ENCODE data around the gene ULBP2. TPM values are rescaled to one million over a fixed set of nuclear protein-coding genes. Genes with fewer than 3 reads are reported as not detected.
"Not testable (repeated sequence)": the region's sequence is repeated elsewhere in the genome, so short reads cannot be mapped to it uniquely, and the experiment has no call there.

The ULBP2 gene
- polyA plus RNA-seq, 2 donors: 1.7 to 5.4 TPM

DNA sequence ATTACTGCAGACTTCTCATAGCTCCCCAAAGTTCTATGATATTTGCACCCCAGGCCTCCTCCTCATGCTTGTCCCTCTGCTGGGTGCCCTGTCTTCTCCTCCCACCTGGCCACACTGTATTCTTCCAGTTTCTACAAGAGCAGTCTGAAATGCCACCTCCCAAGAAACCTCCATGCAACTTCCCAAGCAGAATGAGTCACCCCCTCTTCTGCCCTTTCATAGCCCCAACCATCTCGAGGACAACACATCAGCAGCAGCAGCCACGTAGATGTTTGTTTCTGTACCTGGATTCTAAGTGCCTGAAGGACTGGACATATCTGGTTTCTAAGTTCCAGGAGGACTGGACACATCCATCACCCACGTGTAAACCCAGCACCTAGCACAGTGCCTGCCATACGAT, 6.6 kb upstream of the ULBP2 start:
- Histone ChIP-seq H3K27ac (ENCODE audit: low read depth in 2 of 2, low read length in 1 of 2) (no peak overlapping the region), H3K4me1 (ENCODE audit: control insufficient read depth in 2 of 2, insufficient read depth in 2 of 2, low read length in 1 of 2) (no peaks in the 10 kb centered on the region), H3K36me3 (ENCODE audit: control insufficient read depth in 2 of 2, insufficient read depth in 2 of 2, low read length in 1 of 2) (no peaks in the 10 kb centered on the region), H3K27me3 (ENCODE audit: control insufficient read depth in 1 of 2, insufficient read depth in 2 of 2, low read length in 2 of 2) (peaks cover 0 to 13% of the 10 kb centered on the region in 2 donors), H3K4me3 (ENCODE audit: low read depth in 1 of 2, low read length in 2 of 2) (no peak overlapping the region), H3K9me3 (ENCODE audit: control insufficient read depth in 2 of 2, insufficient read depth in 1 of 2, low read depth in 1 of 2, low read length in 1 of 2) (no peaks in the 10 kb centered on the region)
- WGBS, 2 donors: 47 to 48% methylated on average over 4 of the region's 4 CpGs

DNA sequence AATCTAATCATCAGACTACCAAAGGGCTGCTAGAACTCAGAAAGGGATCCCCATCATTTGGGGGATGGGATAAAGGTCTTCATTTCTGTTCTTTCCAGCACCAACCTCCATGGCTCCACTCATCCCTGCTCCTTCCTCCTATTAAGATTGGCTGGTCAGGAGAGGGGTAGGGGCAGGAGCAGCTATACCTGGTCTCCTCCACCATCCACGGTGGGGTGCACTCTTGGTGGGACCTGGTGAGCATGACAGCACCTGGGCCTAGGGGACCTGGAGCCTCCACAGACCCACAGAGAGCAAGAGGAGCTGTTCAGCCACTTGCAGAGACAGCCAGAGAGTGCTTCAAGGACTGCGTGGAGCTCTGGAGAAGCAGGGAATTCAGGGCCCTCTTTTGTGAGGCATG, 6.1 kb upstream of the ULBP2 start:
- WGBS, 2 donors: 52 to 58% methylated on average over 2 of the region's 2 CpGs
- H3K27me3 ChIP-seq (ENCODE audit: control insufficient read depth in 1 of 2, insufficient read depth in 2 of 2, low read length in 2 of 2): peaks cover 0 to 17% of the 10 kb centered on the region in 2 donors
- H3K36me3 ChIP-seq (ENCODE audit: control insufficient read depth in 2 of 2, insufficient read depth in 2 of 2, low read length in 1 of 2): no peaks in the 10 kb centered on the region

DNA sequence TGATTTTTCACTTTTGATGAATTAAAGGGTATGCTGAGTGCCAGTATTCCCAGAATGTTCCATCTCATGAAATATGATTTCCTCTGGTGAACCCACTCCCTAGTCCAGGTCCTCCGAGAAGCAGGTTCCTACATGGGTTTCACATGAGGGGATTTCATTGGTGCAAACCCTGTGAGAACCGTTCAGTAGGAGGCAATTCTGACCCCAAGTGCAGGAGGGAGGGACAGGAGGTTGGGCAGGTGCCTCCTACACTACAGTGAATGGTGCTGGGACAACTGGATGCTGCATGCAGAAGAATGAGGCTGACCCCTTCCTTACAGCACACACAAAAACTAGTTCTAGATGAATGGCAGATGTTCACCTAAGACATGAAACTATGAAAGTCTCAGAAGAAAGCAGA, 5.1 kb upstream of the ULBP2 start:
- H3K27me3 ChIP-seq (ENCODE audit: control insufficient read depth in 1 of 2, insufficient read depth in 2 of 2, low read length in 2 of 2): peaks cover 0 to 18% of the 10 kb centered on the region in 2 donors
- 31 to 59% methylated on average over 2 of the region's 2 CpGs for WGBS, 2 donors
- H3K4me1 ChIP-seq (ENCODE audit: control insufficient read depth in 2 of 2, insufficient read depth in 2 of 2, low read length in 1 of 2): no peaks in the 10 kb centered on the region
- H3K4me3 ChIP-seq (ENCODE audit: low read depth in 1 of 2, low read length in 2 of 2): no peak overlapping the region
- no peak overlapping the region for H3K27ac ChIP-seq (ENCODE audit: low read depth in 2 of 2, low read length in 1 of 2)
- no peaks in the 10 kb centered on the region for H3K36me3 ChIP-seq (ENCODE audit: control insufficient read depth in 2 of 2, insufficient read depth in 2 of 2, low read length in 1 of 2)
- H3K9me3 ChIP-seq (ENCODE audit: control insufficient read depth in 2 of 2, insufficient read depth in 1 of 2, low read depth in 1 of 2, low read length in 1 of 2): no peaks in the 10 kb centered on the region

More for the DNA sequence above, 6.1 kb upstream of the ULBP2 start:
- Histone ChIP-seq H3K9me3 (ENCODE audit: control insufficient read depth in 2 of 2, insufficient read depth in 1 of 2, low read depth in 1 of 2, low read length in 1 of 2) (no peaks in the 10 kb centered on the region), H3K27ac (ENCODE audit: low read depth in 2 of 2, low read length in 1 of 2) (no peak overlapping the region), H3K4me3 (ENCODE audit: low read depth in 1 of 2, low read length in 2 of 2) (no peak overlapping the region), H3K4me1 (ENCODE audit: control insufficient read depth in 2 of 2, insufficient read depth in 2 of 2, low read length in 1 of 2) (no peaks in the 10 kb centered on the region)

DNA sequence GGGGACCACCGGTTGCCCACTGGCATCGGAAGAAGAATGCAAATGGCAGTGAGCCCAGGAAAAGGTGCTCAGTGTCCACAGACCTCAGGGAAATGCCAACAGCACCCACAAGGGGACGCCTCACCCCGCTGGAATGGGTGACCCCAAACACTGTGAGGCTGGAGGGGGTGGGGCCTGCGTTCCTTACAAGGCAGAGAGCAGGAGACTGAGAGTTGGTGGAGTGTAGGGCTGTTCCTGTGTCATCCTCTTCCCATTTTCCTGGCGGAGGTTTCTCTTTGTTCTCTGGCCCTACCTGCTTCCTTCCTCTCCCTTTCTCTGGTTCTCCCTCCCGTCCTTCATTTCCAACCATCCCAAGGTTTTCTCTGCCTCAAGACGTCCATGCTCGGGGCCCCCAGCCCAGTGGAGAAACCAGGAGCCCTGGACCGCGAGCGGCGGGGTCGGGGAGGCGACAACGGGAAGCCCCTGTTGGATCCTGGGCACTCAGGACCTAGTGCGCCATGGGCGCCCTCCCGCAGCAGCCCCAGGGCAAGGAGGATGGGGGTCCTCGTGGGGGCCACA, 3.7 kb upstream of the ULBP2 start:
- H3K36me3 ChIP-seq (ENCODE audit: control insufficient read depth in 2 of 2, insufficient read depth in 2 of 2, low read length in 1 of 2); H3K9me3 ChIP-seq (ENCODE audit: control insufficient read depth in 2 of 2, insufficient read depth in 1 of 2, low read depth in 1 of 2, low read length in 1 of 2); H3K27ac ChIP-seq (ENCODE audit: low read depth in 2 of 2, low read length in 1 of 2); H3K4me1 ChIP-seq (ENCODE audit: control insufficient read depth in 2 of 2, insufficient read depth in 2 of 2, low read length in 1 of 2): not testable (repeated sequence)
- Histone ChIP-seq H3K4me3 (ENCODE audit: low read depth in 1 of 2, low read length in 2 of 2) (peak overlapping the region; percentile 56 to 62), H3K27me3 (ENCODE audit: control insufficient read depth in 1 of 2, insufficient read depth in 2 of 2, low read length in 2 of 2) (peaks cover 0 to 18% of the 10 kb centered on the region in 2 donors)
- 1 to 2% methylated on average over 15 to 16 of the region's 20 CpGs for WGBS, 2 donors

DNA sequence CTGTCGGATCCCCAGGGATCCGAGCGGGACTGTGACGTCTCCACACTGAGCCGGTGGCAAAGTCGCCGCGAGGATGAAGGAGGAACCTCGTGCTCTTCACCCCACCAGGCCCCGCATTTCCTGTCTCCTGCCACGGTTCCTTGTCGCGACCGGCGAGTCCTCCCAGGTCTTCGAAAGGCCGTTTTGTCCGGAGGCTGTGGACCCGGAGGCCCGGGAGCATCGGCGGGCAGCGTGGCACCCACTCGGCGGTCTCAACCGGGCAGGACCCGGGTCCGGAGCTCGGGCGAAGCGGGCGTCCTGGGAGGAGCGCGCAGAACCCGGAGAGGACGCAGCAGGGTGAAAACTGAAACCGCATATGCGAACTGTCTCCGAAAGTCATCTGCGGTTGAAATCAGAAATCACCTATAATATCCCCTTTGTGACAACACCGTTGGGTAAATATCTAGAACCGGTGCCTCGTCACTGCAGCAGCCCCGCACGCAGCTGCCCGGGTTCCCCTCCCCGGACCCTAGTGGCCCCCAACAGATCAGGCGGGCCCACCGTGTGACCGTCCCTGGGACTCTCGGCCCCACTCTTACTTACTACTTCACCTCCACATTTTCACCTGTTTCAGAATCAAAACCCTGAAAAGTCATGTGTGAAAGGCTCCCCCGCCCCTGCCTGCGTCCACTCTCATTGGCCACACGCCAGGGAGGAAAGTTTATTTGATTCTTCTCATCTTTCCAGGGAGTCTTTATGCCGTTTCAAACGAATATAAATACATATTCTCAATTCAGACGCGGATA, 3.1 kb upstream of the ULBP2 start:
- peak overlapping the region; percentile 56 to 62 for H3K4me3 ChIP-seq (ENCODE audit: low read depth in 1 of 2, low read length in 2 of 2)
- peaks cover 0 to 18% of the 10 kb centered on the region in 2 donors for H3K27me3 ChIP-seq (ENCODE audit: control insufficient read depth in 1 of 2, insufficient read depth in 2 of 2, low read length in 2 of 2)
- H3K36me3 ChIP-seq (ENCODE audit: control insufficient read depth in 2 of 2, insufficient read depth in 2 of 2, low read length in 1 of 2): no peaks in the 10 kb centered on the region
- H3K27ac ChIP-seq (ENCODE audit: low read depth in 2 of 2, low read length in 1 of 2): no peak overlapping the region
- no peaks in the 10 kb centered on the region for H3K4me1 ChIP-seq (ENCODE audit: control insufficient read depth in 2 of 2, insufficient read depth in 2 of 2, low read length in 1 of 2)
- 0 to 2% methylated on average over 58 of the region's 58 CpGs for WGBS, 2 donors
- H3K9me3 ChIP-seq (ENCODE audit: control insufficient read depth in 2 of 2, insufficient read depth in 1 of 2, low read depth in 1 of 2, low read length in 1 of 2): no peaks in the 10 kb centered on the region

DNA sequence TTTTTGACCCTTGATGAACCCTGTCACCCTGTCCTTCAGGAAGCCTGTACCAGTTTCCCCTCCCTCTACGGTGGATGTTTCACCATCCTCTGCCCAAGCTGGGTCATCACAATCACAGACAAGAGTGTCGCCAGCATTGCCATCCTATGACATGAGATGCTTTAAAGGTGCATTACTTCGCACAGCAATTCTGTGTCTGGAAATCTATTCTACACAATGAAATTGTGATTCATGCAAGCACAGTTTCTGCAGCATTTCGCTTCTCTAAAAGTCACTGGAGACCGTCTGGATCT, 2.5 kb upstream of the ULBP2 start:
- no peaks in the 10 kb centered on the region for H3K36me3 ChIP-seq (ENCODE audit: control insufficient read depth in 2 of 2, insufficient read depth in 2 of 2, low read length in 1 of 2)
- H3K27ac ChIP-seq (ENCODE audit: low read depth in 2 of 2, low read length in 1 of 2): no peak overlapping the region
- H3K9me3 ChIP-seq (ENCODE audit: control insufficient read depth in 2 of 2, insufficient read depth in 1 of 2, low read depth in 1 of 2, low read length in 1 of 2): no peaks in the 10 kb centered on the region
- H3K4me1 ChIP-seq (ENCODE audit: control insufficient read depth in 2 of 2, insufficient read depth in 2 of 2, low read length in 1 of 2): no peaks in the 10 kb centered on the region
- WGBS, 2 donors: 31 to 39% methylated on average over 5 of the region's 5 CpGs
- no peak overlapping the region for H3K4me3 ChIP-seq (ENCODE audit: low read depth in 1 of 2, low read length in 2 of 2)
- peaks cover 0 to 18% of the 10 kb centered on the region in 2 donors for H3K27me3 ChIP-seq (ENCODE audit: control insufficient read depth in 1 of 2, insufficient read depth in 2 of 2, low read length in 2 of 2)

DNA sequence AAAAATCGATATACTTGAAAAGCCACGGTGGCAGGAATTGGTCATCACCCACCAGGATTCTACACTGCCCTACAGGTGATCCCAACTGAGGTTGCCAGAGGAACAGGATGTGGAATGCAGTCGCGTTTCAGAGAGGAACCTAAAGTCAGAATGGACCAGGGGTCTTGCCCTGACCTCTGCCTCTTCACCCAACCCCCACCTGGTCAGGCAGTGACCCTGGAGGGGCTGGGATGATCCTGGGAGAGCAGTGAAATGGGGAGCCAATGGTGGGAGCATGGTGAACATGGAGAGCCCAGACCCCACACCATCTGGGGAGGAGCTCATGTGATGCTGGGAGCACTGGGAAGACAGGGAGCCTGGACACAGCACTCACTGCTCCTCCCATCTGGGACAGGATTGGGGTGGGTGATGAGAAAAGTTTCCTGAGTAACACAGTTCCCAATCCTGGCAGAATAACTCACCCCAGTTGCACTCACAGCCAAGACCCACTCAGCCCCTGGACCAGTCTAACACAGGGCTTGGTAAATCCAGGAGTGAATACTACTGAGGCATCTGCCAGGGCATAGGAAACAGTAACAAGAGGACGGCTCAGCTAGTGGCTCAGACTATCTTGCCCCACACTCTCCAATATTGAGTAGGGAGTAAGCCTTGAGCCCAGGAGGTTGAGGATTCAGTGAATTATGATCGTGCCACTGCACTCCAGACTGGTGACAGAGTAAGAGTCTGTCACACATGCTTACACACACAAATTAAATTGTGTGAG, 1.7 kb upstream of the ULBP2 start:
- Histone ChIP-seq H3K4me3 (ENCODE audit: low read depth in 1 of 2, low read length in 2 of 2) (no peak overlapping the region), H3K27me3 (ENCODE audit: control insufficient read depth in 1 of 2, insufficient read depth in 2 of 2, low read length in 2 of 2) (peaks cover 0 to 18% of the 10 kb centered on the region in 2 donors), H3K9me3 (ENCODE audit: control insufficient read depth in 2 of 2, insufficient read depth in 1 of 2, low read depth in 1 of 2, low read length in 1 of 2) (no peaks in the 10 kb centered on the region), H3K36me3 (ENCODE audit: control insufficient read depth in 2 of 2, insufficient read depth in 2 of 2, low read length in 1 of 2) (no peaks in the 10 kb centered on the region), H3K4me1 (ENCODE audit: control insufficient read depth in 2 of 2, insufficient read depth in 2 of 2, low read length in 1 of 2) (no peaks in the 10 kb centered on the region), H3K27ac (ENCODE audit: low read depth in 2 of 2, low read length in 1 of 2) (no peak overlapping the region)
- WGBS, 2 donors: 27 to 28% methylated on average over 6 of the region's 6 CpGs

DNA sequence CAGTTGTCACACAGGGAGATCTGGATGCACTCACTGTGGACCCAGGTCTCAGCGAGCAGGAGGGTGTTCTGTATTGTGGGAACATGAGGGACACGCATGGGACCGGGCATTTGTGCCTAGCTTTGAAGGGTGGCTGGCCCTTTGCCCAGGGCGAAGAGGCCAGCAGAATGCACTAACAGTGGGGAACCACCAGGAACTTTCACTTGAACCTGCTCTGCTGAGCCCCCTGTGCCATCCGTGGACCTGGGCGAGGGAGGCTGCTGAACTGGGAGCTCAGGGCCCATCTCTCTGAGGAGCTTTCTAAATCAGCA, 1.2 kb upstream of the ULBP2 start:
- Histone ChIP-seq H3K9me3 (ENCODE audit: control insufficient read depth in 2 of 2, insufficient read depth in 1 of 2, low read depth in 1 of 2, low read length in 1 of 2) (no peaks in the 10 kb centered on the region), H3K27me3 (ENCODE audit: control insufficient read depth in 1 of 2, insufficient read depth in 2 of 2, low read length in 2 of 2) (peaks cover 0 to 18% of the 10 kb centered on the region in 2 donors), H3K4me3 (ENCODE audit: low read depth in 1 of 2, low read length in 2 of 2) (no peak overlapping the region), H3K27ac (ENCODE audit: low read depth in 2 of 2, low read length in 1 of 2) (no peak overlapping the region), H3K4me1 (ENCODE audit: control insufficient read depth in 2 of 2, insufficient read depth in 2 of 2, low read length in 1 of 2) (no peaks in the 10 kb centered on the region), H3K36me3 (ENCODE audit: control insufficient read depth in 2 of 2, insufficient read depth in 2 of 2, low read length in 1 of 2) (no peaks in the 10 kb centered on the region)
- 42 to 48% methylated on average over 6 of the region's 6 CpGs for WGBS, 2 donors

DNA sequence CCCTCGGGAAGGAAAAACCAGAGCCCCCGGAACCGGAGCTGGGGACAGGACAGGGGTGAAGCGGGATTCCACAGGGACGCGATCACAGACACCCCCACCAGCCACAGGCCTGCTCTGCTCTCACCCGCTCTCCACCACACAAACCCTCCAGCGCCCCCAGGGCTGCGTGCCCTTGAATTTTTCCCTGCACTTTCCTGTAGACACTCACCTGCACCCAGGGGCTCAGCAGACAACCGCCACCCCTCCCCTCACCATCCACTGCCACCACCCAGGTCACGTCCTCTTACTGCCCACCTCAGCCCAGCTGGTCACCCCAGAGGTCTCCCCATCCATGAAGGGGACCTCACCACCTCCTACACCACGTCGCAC, 631 bp downstream of the ULBP2 start:
- H3K27me3 ChIP-seq (ENCODE audit: control insufficient read depth in 1 of 2, insufficient read depth in 2 of 2, low read length in 2 of 2): peaks cover 0 to 18% of the 10 kb centered on the region in 2 donors
- H3K4me3 ChIP-seq (ENCODE audit: low read depth in 1 of 2, low read length in 2 of 2): peak overlapping the region; percentile 52
- no peaks in the 10 kb centered on the region for H3K36me3 ChIP-seq (ENCODE audit: control insufficient read depth in 2 of 2, insufficient read depth in 2 of 2, low read length in 1 of 2)
- 27 to 33% methylated on average over 13 of the region's 13 CpGs for WGBS, 2 donors
- H3K4me1 ChIP-seq (ENCODE audit: control insufficient read depth in 2 of 2, insufficient read depth in 2 of 2, low read length in 1 of 2): no peaks in the 10 kb centered on the region
- no peaks in the 10 kb centered on the region for H3K9me3 ChIP-seq (ENCODE audit: control insufficient read depth in 2 of 2, insufficient read depth in 1 of 2, low read depth in 1 of 2, low read length in 1 of 2)
- no peak overlapping the region for H3K27ac ChIP-seq (ENCODE audit: low read depth in 2 of 2, low read length in 1 of 2)

Data from esophagus (tissue), 2 donors.